ENCODE measurements around the gene RAPGEF2. TPM values are rescaled to one million over a fixed set of nuclear protein-coding genes. Genes with fewer than 3 reads are reported as not detected.
A peak's percentile ranks its signal among the peaks of the same experiment; 100 is the strongest.

RAPGEF2 gene
- total and polyA plus RNA-seq, 4 donors, result 9.4 to 51.3 (median 31.9) TPM

DNA sequence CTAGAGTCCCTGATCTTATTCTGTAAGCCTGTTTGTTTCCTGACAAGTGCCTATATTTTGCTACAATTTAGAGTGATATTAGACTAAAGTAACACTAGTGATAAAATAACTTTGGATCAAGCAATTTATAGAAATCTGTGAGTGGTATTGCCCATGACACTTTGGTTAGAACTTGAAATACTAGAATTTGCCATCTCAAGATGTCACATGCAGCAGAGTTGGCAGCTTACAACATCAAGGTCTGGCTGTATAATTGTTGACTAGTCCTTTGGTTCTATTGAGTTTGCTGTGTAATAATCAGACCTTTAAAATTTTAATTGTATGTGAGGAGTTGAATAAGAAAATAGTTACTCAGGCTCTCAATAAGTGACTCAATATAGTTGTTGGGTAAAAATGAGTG is 167.1 kb downstream of the RAPGEF2 start:
- intact Hi-C loops (cut with DNase I), result no loop called here
- no peaks in the 10 kb centered on the region for H3K27me3 ChIP-seq (ENCODE audit: control insufficient read depth in 1 of 2, insufficient read depth in 2 of 2, low read length in 1 of 2)
- H3K4me1 ChIP-seq (ENCODE audit: control insufficient read depth in 1 of 2, insufficient read depth in 2 of 2, low read length in 2 of 2), result peaks cover 0 to 3% of the 10 kb centered on the region in 2 donors
- no peaks in the 10 kb centered on the region for H3K9me3 ChIP-seq (ENCODE audit: control insufficient read depth, low read length)
- ATAC-seq (ENCODE audit: low FRiP score) (no peak), DNase-seq (no peak)
- no peaks in the 10 kb centered on the region for H3K36me3 ChIP-seq (ENCODE audit: control insufficient read depth in 1 of 2, insufficient read depth in 2 of 2, low read length in 1 of 2)
- no peak overlapping the region for H3K27ac ChIP-seq (ENCODE audit: low read depth in 1 of 2, low read length in 2 of 2)
- no peak overlapping the region for H3K4me3 ChIP-seq (ENCODE audit: low read length in 2 of 2)

DNA sequence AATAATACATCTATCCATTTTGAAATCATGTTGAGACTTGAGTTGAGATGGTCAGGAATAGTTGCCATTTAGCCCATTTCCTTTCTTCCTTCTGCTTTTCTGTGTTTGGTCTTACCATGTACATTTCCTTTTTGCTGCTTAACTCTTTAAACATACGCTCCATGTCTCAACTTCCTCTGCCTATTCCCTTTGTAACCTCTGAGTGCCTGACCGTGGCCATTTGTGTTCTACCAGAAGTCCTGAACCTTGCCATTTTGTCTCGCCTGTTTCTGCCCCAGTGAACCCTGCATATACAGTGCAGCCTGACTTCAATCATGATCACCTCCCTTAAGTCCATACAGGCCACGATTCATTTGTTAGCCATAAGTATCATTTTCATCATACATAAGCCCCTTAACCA is 169.0 kb downstream of the RAPGEF2 start:
- Histone ChIP-seq H3K27me3 (ENCODE audit: control insufficient read depth in 1 of 2, insufficient read depth in 2 of 2, low read length in 1 of 2) (no peaks in the 10 kb centered on the region), H3K36me3 (ENCODE audit: control insufficient read depth in 1 of 2, insufficient read depth in 2 of 2, low read length in 1 of 2) (no peaks in the 10 kb centered on the region), H3K4me3 (ENCODE audit: low read length in 2 of 2) (no peak overlapping the region), H3K27ac (ENCODE audit: low read depth in 1 of 2, low read length in 2 of 2) (no peak overlapping the region), H3K9me3 (ENCODE audit: control insufficient read depth, low read length) (no peaks in the 10 kb centered on the region), H3K4me1 (ENCODE audit: control insufficient read depth in 1 of 2, insufficient read depth in 2 of 2, low read length in 2 of 2) (peaks cover 0 to 3% of the 10 kb centered on the region in 2 donors)
- no peak for ATAC-seq (ENCODE audit: low FRiP score)
- intact Hi-C loops (cut with DNase I), result no loop called here
- WGBS, 2 donors, result 84 to 86% methylated on average over 4 of the region's 4 CpGs
- no peak for DNase-seq

DNA sequence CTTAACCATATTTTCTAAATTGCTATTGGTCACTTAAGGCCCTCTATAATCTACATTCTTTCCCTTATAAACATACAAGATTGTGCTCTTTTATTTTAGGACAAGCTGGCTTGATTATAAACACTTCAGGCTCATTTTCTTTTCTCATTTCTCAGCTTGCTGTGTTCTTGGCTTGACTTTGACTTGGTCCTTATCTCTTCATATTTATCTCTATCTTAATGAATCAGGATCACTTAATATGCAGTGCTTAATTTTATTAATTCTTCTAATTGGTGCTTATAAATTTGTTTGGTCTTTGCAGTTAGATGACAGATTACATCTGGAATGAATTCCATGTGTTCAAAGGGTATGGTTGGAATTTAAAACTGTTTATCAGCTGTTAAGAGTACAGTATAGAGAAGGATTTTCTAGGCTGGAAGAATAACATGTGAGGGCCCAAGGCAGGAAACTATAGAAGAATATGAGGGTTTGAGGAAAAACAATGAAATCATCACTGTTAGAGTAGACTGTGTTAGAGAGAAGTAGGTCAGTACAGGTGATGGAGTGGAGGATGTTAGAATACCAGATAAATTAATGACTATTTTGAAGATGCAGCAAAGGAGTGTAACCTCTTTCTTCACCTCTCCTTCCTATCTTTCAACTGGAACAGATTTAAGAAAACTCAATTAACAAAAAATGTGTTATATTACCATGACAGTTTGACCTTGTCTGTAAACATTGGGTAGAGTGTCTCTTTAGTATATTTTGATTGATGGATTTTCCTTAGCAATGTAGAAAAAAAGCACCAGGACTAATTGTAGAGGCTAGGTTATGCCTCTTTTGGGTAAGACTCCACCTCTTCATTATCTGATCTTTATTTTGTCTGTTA is 169.6 kb downstream of the RAPGEF2 start:
- no peaks in the 10 kb centered on the region for H3K27me3 ChIP-seq (ENCODE audit: control insufficient read depth in 1 of 2, insufficient read depth in 2 of 2, low read length in 1 of 2)
- H3K9me3 ChIP-seq (ENCODE audit: control insufficient read depth, low read length), result no peaks in the 10 kb centered on the region
- DNase-seq (no peak), ATAC-seq (ENCODE audit: low FRiP score) (no peak)
- no peaks in the 10 kb centered on the region for H3K36me3 ChIP-seq (ENCODE audit: control insufficient read depth in 1 of 2, insufficient read depth in 2 of 2, low read length in 1 of 2)
- H3K4me1 ChIP-seq (ENCODE audit: control insufficient read depth in 1 of 2, insufficient read depth in 2 of 2, low read length in 2 of 2), result peaks cover 0 to 3% of the 10 kb centered on the region in 2 donors
- H3K4me3 ChIP-seq (ENCODE audit: low read length in 2 of 2), result no peak overlapping the region
- H3K27ac ChIP-seq (ENCODE audit: low read depth in 1 of 2, low read length in 2 of 2), result no peak overlapping the region
- intact Hi-C loops (cut with DNase I), result no loop called here

DNA sequence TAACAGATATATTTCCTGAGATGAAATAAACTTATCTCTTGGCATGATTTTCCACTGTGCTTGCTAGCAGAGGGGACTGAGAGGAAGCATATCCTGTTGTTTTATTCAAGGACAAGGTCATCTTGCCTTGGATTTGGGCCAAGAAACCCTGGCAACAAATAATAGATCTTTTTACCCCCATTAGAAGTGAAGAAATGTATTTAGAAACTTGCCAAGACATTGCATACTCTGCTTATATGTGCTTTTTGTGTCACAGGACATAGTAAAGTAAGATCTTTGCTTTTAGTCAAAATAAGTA is 170.2 kb downstream of the RAPGEF2 start:
- no peaks in the 10 kb centered on the region for H3K36me3 ChIP-seq (ENCODE audit: control insufficient read depth in 1 of 2, insufficient read depth in 2 of 2, low read length in 1 of 2)
- no peak overlapping the region for H3K27ac ChIP-seq (ENCODE audit: low read depth in 1 of 2, low read length in 2 of 2)
- H3K9me3 ChIP-seq (ENCODE audit: control insufficient read depth, low read length), result no peaks in the 10 kb centered on the region
- intact Hi-C loops (cut with DNase I), result no loop called here
- DNase-seq (no peak), ATAC-seq (ENCODE audit: low FRiP score) (peak; percentile 11)
- no peaks in the 10 kb centered on the region for H3K27me3 ChIP-seq (ENCODE audit: control insufficient read depth in 1 of 2, insufficient read depth in 2 of 2, low read length in 1 of 2)
- no peak overlapping the region for H3K4me3 ChIP-seq (ENCODE audit: low read length in 2 of 2)
- peaks cover 0 to 3% of the 10 kb centered on the region in 2 donors for H3K4me1 ChIP-seq (ENCODE audit: control insufficient read depth in 1 of 2, insufficient read depth in 2 of 2, low read length in 2 of 2)

DNA sequence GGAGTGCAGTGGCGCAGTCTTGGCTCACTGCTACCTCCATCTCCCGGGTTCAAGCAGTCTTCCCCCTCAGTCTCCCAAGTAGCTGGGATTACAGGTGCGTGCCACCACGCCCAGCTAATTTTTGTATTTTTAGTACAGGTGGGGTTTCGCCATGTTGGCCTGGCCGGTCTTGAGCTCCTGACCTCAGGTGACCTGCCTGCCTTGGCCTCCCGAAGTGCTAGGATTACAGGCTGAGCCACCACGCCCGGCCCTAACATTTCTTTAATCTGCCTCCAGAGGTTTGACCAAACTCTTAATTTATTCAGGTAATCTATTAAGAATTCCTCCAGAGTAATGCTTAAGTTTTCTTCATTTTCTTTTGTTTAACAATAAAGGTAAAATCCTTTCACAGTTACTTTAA is 171.0 kb downstream of the RAPGEF2 start:
- no peak overlapping the region for H3K4me3 ChIP-seq (ENCODE audit: low read length in 2 of 2)
- H3K27me3 ChIP-seq (ENCODE audit: control insufficient read depth in 1 of 2, insufficient read depth in 2 of 2, low read length in 1 of 2), result no peaks in the 10 kb centered on the region
- H3K36me3 ChIP-seq (ENCODE audit: control insufficient read depth in 1 of 2, insufficient read depth in 2 of 2, low read length in 1 of 2), result no peaks in the 10 kb centered on the region
- intact Hi-C loops (cut with DNase I), result no loop called here
- 88 to 93% methylated on average over 9 of the region's 9 CpGs for WGBS, 2 donors
- ATAC-seq (ENCODE audit: low FRiP score) (no peak), DNase-seq (no peak)
- peaks cover 0 to 3% of the 10 kb centered on the region in 2 donors for H3K4me1 ChIP-seq (ENCODE audit: control insufficient read depth in 1 of 2, insufficient read depth in 2 of 2, low read length in 2 of 2)
- no peak overlapping the region for H3K27ac ChIP-seq (ENCODE audit: low read depth in 1 of 2, low read length in 2 of 2)
- no peaks in the 10 kb centered on the region for H3K9me3 ChIP-seq (ENCODE audit: control insufficient read depth, low read length)

DNA sequence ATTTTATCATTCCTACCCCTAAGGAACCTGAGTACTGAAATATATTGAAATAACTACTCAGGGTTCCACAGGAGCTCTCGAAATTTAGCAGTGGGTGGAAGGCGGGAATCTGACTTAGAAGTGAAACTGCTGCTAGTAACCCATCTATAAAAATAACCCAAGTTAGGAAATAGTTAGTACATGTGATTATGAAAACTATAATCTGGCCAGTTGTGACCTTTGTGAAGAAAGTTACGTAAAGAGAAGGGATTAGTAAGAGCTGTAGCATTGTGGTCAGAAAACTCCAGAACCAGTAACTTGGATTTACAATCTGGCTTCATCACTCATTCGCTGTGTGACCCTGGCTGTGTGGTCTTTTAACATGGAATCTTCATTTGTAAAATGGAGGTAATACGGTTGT is 175.5 kb downstream of the RAPGEF2 start:
- H3K4me1 ChIP-seq (ENCODE audit: control insufficient read depth in 1 of 2, insufficient read depth in 2 of 2, low read length in 2 of 2), result no peaks in the 10 kb centered on the region
- H3K4me3 ChIP-seq (ENCODE audit: low read length in 2 of 2), result no peak overlapping the region
- no peaks in the 10 kb centered on the region for H3K36me3 ChIP-seq (ENCODE audit: control insufficient read depth in 1 of 2, insufficient read depth in 2 of 2, low read length in 1 of 2)
- 90 to 92% methylated on average over 5 of the region's 5 CpGs for WGBS, 2 donors
- DNase-seq (no peak), ATAC-seq (ENCODE audit: low FRiP score) (no peak)
- no peaks in the 10 kb centered on the region for H3K27me3 ChIP-seq (ENCODE audit: control insufficient read depth in 1 of 2, insufficient read depth in 2 of 2, low read length in 1 of 2)
- H3K27ac ChIP-seq (ENCODE audit: low read depth in 1 of 2, low read length in 2 of 2), result no peak overlapping the region
- no peaks in the 10 kb centered on the region for H3K9me3 ChIP-seq (ENCODE audit: control insufficient read depth, low read length)
- intact Hi-C loops (cut with DNase I), result no loop called here

DNA sequence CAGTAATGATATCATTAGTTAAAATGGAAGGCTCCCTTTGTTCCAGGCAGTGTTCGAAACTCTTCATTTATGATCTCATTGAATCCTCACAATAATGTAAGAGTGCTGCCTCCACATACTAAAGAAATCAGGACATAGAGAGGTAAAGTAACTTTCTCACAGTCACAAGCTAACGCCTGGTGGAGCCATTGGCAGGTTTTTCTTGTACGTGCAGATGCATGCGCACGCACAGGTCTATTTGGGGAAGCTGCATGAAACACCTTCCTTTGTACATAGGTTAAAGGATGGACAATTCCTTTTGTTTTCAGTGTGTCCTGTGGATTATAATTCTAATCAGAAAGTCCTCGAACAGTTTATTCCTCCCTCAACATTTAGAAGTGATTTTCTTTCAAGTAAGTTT is 176.2 kb downstream of the RAPGEF2 start:
- Histone ChIP-seq H3K4me1 (ENCODE audit: control insufficient read depth in 1 of 2, insufficient read depth in 2 of 2, low read length in 2 of 2) (peaks cover 0 to 1% of the 10 kb centered on the region in 2 donors), H3K9me3 (ENCODE audit: control insufficient read depth, low read length) (no peaks in the 10 kb centered on the region), H3K27me3 (ENCODE audit: control insufficient read depth in 1 of 2, insufficient read depth in 2 of 2, low read length in 1 of 2) (no peaks in the 10 kb centered on the region), H3K4me3 (ENCODE audit: low read length in 2 of 2) (no peak overlapping the region), H3K27ac (ENCODE audit: low read depth in 1 of 2, low read length in 2 of 2) (no peak overlapping the region), H3K36me3 (ENCODE audit: control insufficient read depth in 1 of 2, insufficient read depth in 2 of 2, low read length in 1 of 2) (no peaks in the 10 kb centered on the region)
- ATAC-seq (ENCODE audit: low FRiP score), result no peak
- no peak for DNase-seq
- WGBS, 2 donors, result 91 to 94% methylated on average over 6 of the region's 6 CpGs
- intact Hi-C loops (cut with DNase I), result no loop called here

DNA sequence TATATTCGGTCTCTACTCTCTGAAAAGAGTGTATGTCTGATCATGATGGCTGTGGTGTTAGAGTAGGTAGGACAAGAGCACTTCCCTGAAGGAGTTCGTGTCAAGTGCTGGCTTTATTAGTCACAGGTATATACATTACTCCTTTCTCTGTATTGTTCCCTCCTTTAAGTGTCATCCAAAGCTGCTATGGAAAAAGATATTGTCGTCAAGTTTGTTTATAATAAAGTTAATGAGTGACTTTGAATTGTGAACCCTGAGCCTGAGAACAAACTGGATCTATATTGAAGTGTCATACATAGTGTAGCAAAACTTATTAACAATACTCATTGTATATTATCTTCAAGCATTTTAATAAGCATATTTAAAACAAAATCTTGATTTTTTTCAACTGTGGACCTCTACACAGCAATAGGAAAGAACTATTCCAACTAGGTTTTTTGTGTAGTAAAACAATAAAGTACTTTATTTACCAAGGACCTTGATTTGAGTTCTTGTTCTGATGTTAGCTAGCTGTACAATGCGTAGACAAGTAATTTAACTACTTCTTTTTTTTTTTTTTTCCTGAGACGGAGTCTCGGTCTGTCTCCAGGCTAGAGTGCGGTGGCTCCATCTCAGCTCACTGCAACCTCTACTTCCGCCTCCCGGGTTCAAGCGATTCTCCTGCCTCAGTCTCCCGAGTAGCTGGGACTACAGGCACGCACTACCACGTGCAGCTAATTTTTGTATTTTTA is 177.7 kb downstream of the RAPGEF2 start:
- DNase-seq (no peak), ATAC-seq (ENCODE audit: low FRiP score) (no peak)
- H3K27ac ChIP-seq (ENCODE audit: low read depth in 1 of 2, low read length in 2 of 2), result no peak overlapping the region
- peaks cover 1 to 3% of the 10 kb centered on the region in 2 donors for H3K4me1 ChIP-seq (ENCODE audit: control insufficient read depth in 1 of 2, insufficient read depth in 2 of 2, low read length in 2 of 2)
- no peaks in the 10 kb centered on the region for H3K27me3 ChIP-seq (ENCODE audit: control insufficient read depth in 1 of 2, insufficient read depth in 2 of 2, low read length in 1 of 2)
- no peaks in the 10 kb centered on the region for H3K36me3 ChIP-seq (ENCODE audit: control insufficient read depth in 1 of 2, insufficient read depth in 2 of 2, low read length in 1 of 2)
- 94% methylated on average over 13 of the region's 13 CpGs for WGBS, 2 donors
- intact Hi-C loops (cut with DNase I), result no loop called here
- H3K9me3 ChIP-seq (ENCODE audit: control insufficient read depth, low read length), result no peaks in the 10 kb centered on the region
- no peak overlapping the region for H3K4me3 ChIP-seq (ENCODE audit: low read length in 2 of 2)

DNA sequence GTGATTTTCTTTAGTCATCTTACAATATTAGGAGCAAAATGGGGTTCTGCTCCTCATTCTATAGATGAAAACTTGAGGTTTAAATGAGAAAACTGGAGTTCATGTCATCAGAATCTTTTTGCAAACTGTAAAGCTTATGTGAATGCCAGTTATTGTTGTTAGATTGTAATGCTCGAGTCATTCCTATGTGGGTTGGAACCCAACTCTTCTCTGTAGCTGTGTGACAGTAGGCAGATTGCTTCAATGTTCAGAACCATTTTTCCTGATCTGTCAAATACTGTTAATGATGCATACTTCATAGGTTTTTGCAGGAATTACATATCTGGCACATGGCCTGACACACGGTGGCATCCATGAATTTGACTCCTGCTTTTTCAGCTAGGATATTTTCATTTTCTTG is 178.9 kb downstream of the RAPGEF2 start:
- Histone ChIP-seq H3K4me1 (ENCODE audit: control insufficient read depth in 1 of 2, insufficient read depth in 2 of 2, low read length in 2 of 2) (peaks cover 1 to 3% of the 10 kb centered on the region in 2 donors), H3K27me3 (ENCODE audit: control insufficient read depth in 1 of 2, insufficient read depth in 2 of 2, low read length in 1 of 2) (no peaks in the 10 kb centered on the region), H3K9me3 (ENCODE audit: control insufficient read depth, low read length) (no peaks in the 10 kb centered on the region), H3K4me3 (ENCODE audit: low read length in 2 of 2) (no peak overlapping the region), H3K36me3 (ENCODE audit: control insufficient read depth in 1 of 2, insufficient read depth in 2 of 2, low read length in 1 of 2) (no peaks in the 10 kb centered on the region), H3K27ac (ENCODE audit: low read depth in 1 of 2, low read length in 2 of 2) (no peak overlapping the region)
- 49 to 50% methylated on average over 2 of the region's 2 CpGs for WGBS, 2 donors
- DNase-seq (no peak), ATAC-seq (ENCODE audit: low FRiP score) (no peak)
- intact Hi-C loops (cut with DNase I), result no loop called here
